Colonic mucosa (tissue), 4 donors: Measurements from ENCODE around the gene DRG2. TPM values are rescaled to one million over a fixed set of nuclear protein-coding genes. Genes with fewer than 3 reads are reported as not detected.

ENCODE experiments used
- DNase-seq: peaks from one replicate; pipeline ENCODE4 v3.0.0-alpha.2; 2020
- H3K27ac ChIP-seq: fragments of 200-600 bp; one replicate; pipeline ENCODE4 v1.8.0; 2021
- H3K27me3 ChIP-seq: fragments of 200-600 bp; one replicate; pipeline ENCODE4 v1.8.0; 2021
- H3K36me3 ChIP-seq: fragments of 200-600 bp; one replicate; pipeline ENCODE4 v1.8.0; 2021
- H3K4me1 ChIP-seq: fragments of 200-600 bp; one replicate; pipeline ENCODE4 v1.8.0; 2021; ENCODE audit warnings: mild to moderate bottlenecking
- H3K4me3 ChIP-seq: fragments of 200-600 bp; one replicate; pipeline ENCODE4 v1.8.0; 2021
- H3K9ac ChIP-seq, 2 donors: one replicate each; pipeline ENCODE4 v1.7.0; 2013; ENCODE audit warnings: control low read depth in 2 of 2, low read depth in 2 of 2, low read length in 2 of 2
- H3K9me3 ChIP-seq: fragments of 200-600 bp; one replicate; pipeline ENCODE4 v1.8.0; 2021
- CTCF ChIP-seq: fragments of 200-600 bp; IDR thresholded peaks from one replicate; pipeline ENCODE4 v1.8.0; 2022; ENCODE audit warnings: antibody characterized with exemption, mild to moderate bottlenecking
- intact Hi-C: fragments of 100-400 bp; cut with DNase I; formaldehyde crosslinking; loops from one replicate; pipeline ENCODE4 v1.14.1; 2022
- total RNA-seq, 2 donors: library from RNA; stranded (reverse); fragmentation: NEBNext Ultra II Directional in 1 of 2; extraction: Animal tissue kit (Norgen Biotek cat#: 25700) in 1 of 2; gene quantifications; one replicate each; pipeline ENCODE4 v1.2.1, GENCODE V29; 2021
- donor health status: healthy.
- donor health status: DM: no; HTN: no; CAD: no.
- donor health status: DM: no; HTN: no; CAD: no.

Gene DRG2
- total RNA-seq, 2 donors from 2014 or later = 25.6 to 36.9 TPM

GRCh38 chr17:18074566-18075272 is 13.0 kb upstream of the DRG2 start:
- no peak overlapping the region for H3K4me3 ChIP-seq
- TF ChIP-seq CTCF = no peak
- no peaks in the 10 kb centered on the region for H3K36me3 ChIP-seq

GRCh38 chr17:18076936-18077335 is 10.8 kb upstream of the DRG2 start:
- no peaks in the 10 kb centered on the region for H3K27me3 ChIP-seq
- no peak for DNase-seq
- H3K9me3 ChIP-seq = no peaks in the 10 kb centered on the region
- H3K4me3 ChIP-seq = no peak overlapping the region
- TF ChIP-seq CTCF = no peak
- H3K27ac ChIP-seq = no peak overlapping the region
- intact Hi-C loops = no loop called here
- no peak overlapping the region for H3K9ac ChIP-seq
- no peaks in the 10 kb centered on the region for H3K4me1 ChIP-seq
- no peaks in the 10 kb centered on the region for H3K36me3 ChIP-seq

More at GRCh38 chr17:18074566-18075272, 13.0 kb upstream of the DRG2 start:
- no peak for DNase-seq
- Histone ChIP-seq H3K9me3 (no peaks in the 10 kb centered on the region), H3K27me3 (no peaks in the 10 kb centered on the region), H3K4me1 (no peaks in the 10 kb centered on the region), H3K27ac (no peak overlapping the region), H3K9ac (no peak overlapping the region)
- intact Hi-C loops = no loop called here

GRCh38 chr17:18079543-18079942 is 8.2 kb upstream of the DRG2 start:
- no peak overlapping the region for H3K27ac ChIP-seq
- DNase-seq = no peak
- intact Hi-C loops = no loop called here
- H3K4me1 ChIP-seq = no peaks in the 10 kb centered on the region
- H3K36me3 ChIP-seq = no peaks in the 10 kb centered on the region
- no peak overlapping the region for H3K4me3 ChIP-seq
- H3K9me3 ChIP-seq = no peaks in the 10 kb centered on the region
- TF ChIP-seq CTCF = no peak
- no peaks in the 10 kb centered on the region for H3K27me3 ChIP-seq
- no peak overlapping the region for H3K9ac ChIP-seq

- no peaks in the 10 kb centered on the region for H3K27me3 ChIP-seq
- no peaks in the 10 kb centered on the region for H3K9me3 ChIP-seq
- H3K36me3 ChIP-seq = no peaks in the 10 kb centered on the region
- no peak for DNase-seq
- H3K27ac ChIP-seq = no peak overlapping the region
- intact Hi-C loops = no loop called here
- no peak for TF ChIP-seq CTCF
- no peak overlapping the region for H3K4me3 ChIP-seq
- H3K9ac ChIP-seq = no peak overlapping the region
- H3K4me1 ChIP-seq = no peaks in the 10 kb centered on the region
Observed at GRCh38 chr17:18084256-18084655, 3.5 kb upstream of the DRG2 start.

- intact Hi-C loops = no loop called here
- H3K9me3 ChIP-seq = no peaks in the 10 kb centered on the region
- DNase-seq = no peak
- no peaks in the 10 kb centered on the region for H3K4me1 ChIP-seq
- H3K27me3 ChIP-seq = no peaks in the 10 kb centered on the region
- peaks cover 4% of the 10 kb centered on the region for H3K36me3 ChIP-seq
- H3K9ac ChIP-seq = no peak overlapping the region
- H3K4me3 ChIP-seq = no peak overlapping the region
- no peak overlapping the region for H3K27ac ChIP-seq
- TF ChIP-seq CTCF = no peak
Observed at GRCh38 chr17:18089613-18090012, 1.9 kb downstream of the DRG2 start.
